IMR-90 (cell line): Measurements from ENCODE around the gene RSBN1. TPM values are rescaled to one million over a fixed set of nuclear protein-coding genes. Genes with fewer than 3 reads are reported as not detected.

Source experiments
- ATAC-seq: fragments of 200-7000 bp; cut with Tn5 transposase; 2 replicates; pipeline ENCODE4 v1.9.1; 2020; ENCODE audit warnings: low read depth, mild to moderate bottlenecking, moderate library complexity
- BruUV-seq: library from RNA; stranded (reverse); fragments of 400-500 nt; replicated peaks from 2 replicates; lab custom pipeline; 2021; lab: Mats Ljungman, UMichigan
- CTCF ChIA-PET: fragments of 300-600 bp; formaldehyde crosslinking; extraction: SDS; loops from one replicate; lab custom pipeline; 2021; ENCODE audit warnings: antibody characterized with exemption; lab: Yijun Ruan, JAX
- POLR2A ChIA-PET: fragments of 300-600 bp; sonication (Branson Sonifier 250); formaldehyde crosslinking; loops from one replicate; lab custom pipeline; 2022; ENCODE audit warnings: antibody characterized with exemption; ENCODE audit not compliant: unreplicated experiment; lab: Charles Lee
- DNase-seq: peaks from one replicate; pipeline ENCODE4 v3.0.0; 2013
- H2AFZ ChIP-seq: replicated peaks from 2 replicates; pipeline ENCODE3; 2013; ENCODE audit warnings: low read length, mild to moderate bottlenecking; ENCODE audit not compliant: poor library complexity
- H2AK5ac ChIP-seq: 2 replicates; pipeline ENCODE4 v1.6.1; 2013; ENCODE audit warnings: low read depth, low read length, inconsistent platforms
- H2AK9ac ChIP-seq: replicated peaks from 2 replicates; pipeline ENCODE3; 2013; ENCODE audit warnings: mild to moderate bottlenecking, low read depth, low read length, moderate library complexity; ENCODE audit not compliant: poor library complexity
- H2BK120ac ChIP-seq: 2 replicates; pipeline ENCODE4 v1.6.1; 2013; ENCODE audit warnings: low read depth, low read length, inconsistent platforms
- H2BK15ac ChIP-seq: 3 replicates; pipeline ENCODE4 v1.6.1; 2013; ENCODE audit warnings: low read depth, low read length, inconsistent platforms
- H2BK20ac ChIP-seq: 2 replicates; pipeline ENCODE4 v1.6.1; 2013; ENCODE audit warnings: low read depth, mild to moderate bottlenecking, inconsistent platforms, low read length, moderate library complexity
- H2BK5ac ChIP-seq: 2 replicates; pipeline ENCODE4 v1.6.1; 2013; ENCODE audit warnings: mild to moderate bottlenecking, low read depth, low read length, inconsistent platforms; ENCODE audit not compliant: poor library complexity, severe bottlenecking
- H3K14ac ChIP-seq: replicated peaks from 2 replicates; pipeline ENCODE4 v1.6.1; 2013; ENCODE audit warnings: low read depth, low read length, inconsistent platforms
- H3K18ac ChIP-seq: 2 replicates; pipeline ENCODE4 v1.6.1; 2013; ENCODE audit warnings: low read depth, low read length, control low read depth
- H3K23ac ChIP-seq: 2 replicates; pipeline ENCODE4 v1.6.1; 2013; ENCODE audit warnings: low read depth, low read length, inconsistent platforms
- H3K27ac ChIP-seq: 2 replicates; pipeline ENCODE4 v1.5.1; 2013; ENCODE audit warnings: mild to moderate bottlenecking, control low read depth, low read length; ENCODE audit not compliant: insufficient read depth
- H3K27me3 ChIP-seq: 2 replicates; pipeline ENCODE4 v1.6.1; 2013; ENCODE audit warnings: low read length; ENCODE audit not compliant: control insufficient read depth, insufficient read depth
- H3K36me3 ChIP-seq: 2 replicates; pipeline ENCODE4 v1.6.1; 2013; ENCODE audit warnings: low read length, mixed read lengths; ENCODE audit not compliant: control insufficient read depth, insufficient read depth
- H3K4ac ChIP-seq: 2 replicates; pipeline ENCODE4 v1.6.1; 2013; ENCODE audit warnings: low read depth, low read length, inconsistent platforms
- H3K4me1 ChIP-seq: 2 replicates; pipeline ENCODE4 v1.6.1; 2013; ENCODE audit warnings: low read length, mixed read lengths; ENCODE audit not compliant: control insufficient read depth, insufficient read depth
- H3K4me2 ChIP-seq: 2 replicates; pipeline ENCODE4 v1.6.1; 2013; ENCODE audit warnings: low read depth, mild to moderate bottlenecking, control low read depth, low read length, moderate library complexity
- H3K4me3 ChIP-seq: 2 replicates; pipeline ENCODE4 v1.5.1; 2013; ENCODE audit warnings: low read depth, mild to moderate bottlenecking, control low read depth, low read length, moderate library complexity; ENCODE audit not compliant: insufficient read depth
- H3K56ac ChIP-seq: 2 replicates; pipeline ENCODE4 v1.6.1; 2013; ENCODE audit warnings: low read length, inconsistent platforms; ENCODE audit not compliant: insufficient read depth; ENCODE audit errors: extremely low read depth
- H3K79me1 ChIP-seq, 2 experiments: 2 replicates each; pipeline ENCODE4 v1.6.1; 2013; ENCODE audit warnings: low read length in 2 of 2, inconsistent platforms in 1 of 2, low read depth in 1 of 2
- H3K9ac ChIP-seq: 2 replicates; pipeline ENCODE4 v1.6.1; 2013; ENCODE audit warnings: low read depth, low read length, control low read depth
- H3K9me1 ChIP-seq: 2 replicates; pipeline ENCODE4 v1.6.1; 2013; ENCODE audit warnings: low read length, inconsistent platforms; ENCODE audit not compliant: insufficient read depth
- H3K9me3 ChIP-seq: 2 replicates; pipeline ENCODE4 v1.6.1; 2013; ENCODE audit warnings: low read length; ENCODE audit not compliant: control insufficient read depth, insufficient read depth
- H4K20me1 ChIP-seq: 2 replicates; pipeline ENCODE4 v1.6.1; 2013; ENCODE audit warnings: low read length, inconsistent platforms; ENCODE audit not compliant: insufficient read depth
- H4K5ac ChIP-seq: 2 replicates; pipeline ENCODE4 v1.6.1; 2013; ENCODE audit warnings: mild to moderate bottlenecking, low read depth, low read length, control low read depth
- H4K8ac ChIP-seq, 2 experiments: 2 replicates each; pipeline ENCODE4 v1.6.1; 2013; ENCODE audit warnings: low read depth in 2 of 2, low read length in 2 of 2, control low read depth in 1 of 2, inconsistent platforms in 1 of 2
- H4K91ac ChIP-seq: 2 replicates; pipeline ENCODE4 v1.6.1; 2013; ENCODE audit warnings: low read depth, low read length, inconsistent platforms; ENCODE audit not compliant: insufficient read depth
- MAFK ChIP-seq: IDR thresholded peaks from 2 replicates; pipeline ENCODE4 v1.6.1; 2012; ENCODE audit warnings: low read depth, low read length, improper control_type of control experiment
- WGBS, 2 experiments: methylation state at CpG; one replicate each; pipeline versions ENCODE4 v1.1.5 to v1.1.7; 2013; ENCODE audit warnings: missing lambda C conversion rate in 2 of 2; ENCODE audit not compliant: insufficient read length in 1 of 2; ENCODE audit errors: extremely low coverage in 2 of 2; 5-methylcytosine and 5-hydroxymethylcytosine counted together
- dilution Hi-C: fragments of 300-500 bp; cut with HindIII; formaldehyde crosslinking; loops from one replicate; pipeline ENCODE4 v1.14.3; 2018; ENCODE audit warnings: low sequenced_read_pairs; ENCODE audit not compliant: unreplicated experiment
- in situ Hi-C: fragments of 300-500 bp; cut with MboI; formaldehyde crosslinking; loops from 3 replicates; pipeline ENCODE4 v1.14.3; 2019; ENCODE audit warnings: low sequenced_read_pairs, inconsistent platforms, mixed read lengths
- intact Hi-C: fragments of 100-400 bp; cut with micrococcal nuclease; formaldehyde crosslinking; loops from 2 replicates; pipeline ENCODE4 v1.10.0; 2022
- polyA plus RNA-seq, 3 experiments: library from polyadenylated mRNA; depleted of rRNA; stranded (reverse); fragments of >200 nt; gene quantifications; 2 replicates each; pipeline ENCODE4 v1.2.3, GENCODE V29; 2012; ENCODE audit warnings: low replicate concordance in 1 of 3
- total RNA-seq: library from RNA; depleted of rRNA; stranded (reverse); fragments of >200 nt; gene quantifications from 2 replicates; pipeline ENCODE4 v1.2.3, GENCODE V29; 2012; rRNA removed
- TF ChIP-seq, protein P1 (sequence below): conservative IDR thresholded peaks from 2 replicates; pipeline ENCODE4 v1.5.1; 2012; ENCODE audit warnings: mild to moderate bottlenecking, low read depth, low read length, improper control_type of control experiment

The RSBN1 gene
- total and polyA plus RNA-seq, 2 of the 4 experiments (the other 2 are of a cell fraction) = 5.3 to 11.7 TPM

DNA sequence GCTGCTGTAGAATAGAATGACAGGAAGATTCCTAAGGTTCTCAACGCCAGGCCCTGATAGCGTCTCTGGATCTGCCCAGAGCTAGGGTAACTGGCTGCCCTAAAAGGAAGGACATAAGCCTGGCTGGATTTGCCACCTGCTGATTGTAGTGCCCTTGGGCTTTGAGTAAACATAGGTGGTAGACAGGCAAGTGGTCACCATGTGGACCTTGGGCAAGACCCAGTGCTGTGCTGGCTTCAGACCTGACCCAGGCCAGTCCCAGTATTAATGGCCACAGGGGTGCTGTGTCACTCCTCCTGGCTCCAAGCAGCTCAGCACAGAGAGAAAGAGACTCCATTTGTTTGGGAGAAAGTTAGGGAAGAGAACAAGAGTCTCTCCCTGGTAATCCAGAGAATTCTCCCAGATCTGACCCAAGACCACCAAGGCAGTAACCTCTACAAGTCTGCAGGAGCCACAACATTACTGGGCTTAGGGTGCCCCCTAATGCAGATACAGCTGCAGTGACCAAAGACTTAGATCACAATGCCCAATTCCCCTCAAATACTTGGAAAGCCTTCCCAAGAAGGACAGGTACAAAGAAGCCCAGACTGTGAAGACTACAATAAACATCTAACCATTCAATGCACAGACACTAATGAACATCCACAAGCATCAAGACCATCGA, 97.5 kb downstream of the RSBN1 start:
- H2BK20ac ChIP-seq = no peak overlapping the region
- no peak overlapping the region for H2BK120ac ChIP-seq
- no peak for ATAC-seq
- no peak overlapping the region for H2AK9ac ChIP-seq
- H3K56ac ChIP-seq = no peak overlapping the region
- no peak overlapping the region for H3K23ac ChIP-seq
- H3K36me3 ChIP-seq = peaks cover 17% of the 10 kb centered on the region
- 100% methylated on average over 2 of the region's 3 CpGs; no CpG with 5 or more reads in 1 of the 2 experiments for WGBS, 2 experiments
- intact Hi-C loops = no loop called here
- H3K9me3 ChIP-seq = peaks cover 3% of the 10 kb centered on the region; the same call in 1 of the 2 replicates
- dilution Hi-C loops = no loop called here
- CTCF ChIA-PET = interaction anchor here (1.5 kb wide), 1 partner anchor 8 kb away, joined by 4 read pairs; no protein-coding TSS in a partner anchor
- H3K4me3 ChIP-seq = no peak overlapping the region
- no peak overlapping the region for H3K9ac ChIP-seq
- H2AFZ ChIP-seq = no peak overlapping the region
- H3K27ac ChIP-seq = no peak overlapping the region
- H3K79me1 ChIP-seq = peaks cover 0 to 15% of the 10 kb centered on the region in 2 experiments; a peak in 3 of 4 replicates
- no peak overlapping the region for H2BK5ac ChIP-seq
- no peak overlapping the region for H4K91ac ChIP-seq
- no peak for DNase-seq
- H3K27me3 ChIP-seq = no peaks in the 10 kb centered on the region
- no peak overlapping the region for H3K4me2 ChIP-seq
- POLR2A ChIA-PET = no interaction called here
- H2BK15ac ChIP-seq = no peak overlapping the region
- no peaks in the 10 kb centered on the region for H4K20me1 ChIP-seq
- H3K9me1 ChIP-seq = no peaks in the 10 kb centered on the region
- in situ Hi-C loops = no loop called here
- H3K14ac ChIP-seq = no peak overlapping the region
- no peak overlapping the region for H4K5ac ChIP-seq
- no peak overlapping the region for H3K4ac ChIP-seq
- TF ChIP-seq, protein P1, sequence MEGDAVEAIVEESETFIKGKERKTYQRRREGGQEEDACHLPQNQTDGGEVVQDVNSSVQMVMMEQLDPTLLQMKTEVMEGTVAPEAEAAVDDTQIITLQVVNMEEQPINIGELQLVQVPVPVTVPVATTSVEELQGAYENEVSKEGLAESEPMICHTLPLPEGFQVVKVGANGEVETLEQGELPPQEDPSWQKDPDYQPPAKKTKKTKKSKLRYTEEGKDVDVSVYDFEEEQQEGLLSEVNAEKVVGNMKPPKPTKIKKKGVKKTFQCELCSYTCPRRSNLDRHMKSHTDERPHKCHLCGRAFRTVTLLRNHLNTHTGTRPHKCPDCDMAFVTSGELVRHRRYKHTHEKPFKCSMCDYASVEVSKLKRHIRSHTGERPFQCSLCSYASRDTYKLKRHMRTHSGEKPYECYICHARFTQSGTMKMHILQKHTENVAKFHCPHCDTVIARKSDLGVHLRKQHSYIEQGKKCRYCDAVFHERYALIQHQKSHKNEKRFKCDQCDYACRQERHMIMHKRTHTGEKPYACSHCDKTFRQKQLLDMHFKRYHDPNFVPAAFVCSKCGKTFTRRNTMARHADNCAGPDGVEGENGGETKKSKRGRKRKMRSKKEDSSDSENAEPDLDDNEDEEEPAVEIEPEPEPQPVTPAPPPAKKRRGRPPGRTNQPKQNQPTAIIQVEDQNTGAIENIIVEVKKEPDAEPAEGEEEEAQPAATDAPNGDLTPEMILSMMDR = 0 out of 2 replicates have a peak, but pooled peaks have one; percentile 6
- TF ChIP-seq MAFK = no peak
- no peaks in the 10 kb centered on the region for H3K4me1 ChIP-seq
- no TSS peak for BruUV-seq
- no peak overlapping the region for H3K18ac ChIP-seq
- H2AK5ac ChIP-seq = no peak overlapping the region
- H4K8ac ChIP-seq = no peak overlapping the region

Other genes with a start within 250 kb of the RSBN1 start
- gene PHTF1, start 53.0 kb downstream of the RSBN1 start, total RNA-seq = 13.3 and 20.6 TPM in 2 replicates
- gene PHTF1, start 53.0 kb downstream of the RSBN1 start, polyA plus RNA-seq (2012; rRNA removed) = 7.6 and 9.6 TPM in 2 replicates
- gene PTPN22, start 59.2 kb upstream of the RSBN1 start, total RNA-seq = 0.18 and 0.28 TPM in 2 replicates
- gene PTPN22, start 59.2 kb upstream of the RSBN1 start, polyA plus RNA-seq (2012; rRNA removed) = 0.07 and 0.14 TPM in 2 replicates
- gene BCL2L15, start 75.1 kb upstream of the RSBN1 start, total RNA-seq = under 0.01 TPM in 2 replicates
- gene BCL2L15, start 75.1 kb upstream of the RSBN1 start, polyA plus RNA-seq (2012; rRNA removed) = 0.15 and 0.22 TPM in 2 replicates
- gene AP4B1, start 92.3 kb upstream of the RSBN1 start, total RNA-seq = 16.7 and 18.1 TPM in 2 replicates
- 11.7 and 15.6 TPM in 2 replicates for gene AP4B1, start 92.3 kb upstream of the RSBN1 start, polyA plus RNA-seq (2012; rRNA removed)
- gene DCLRE1B, start 92.8 kb upstream of the RSBN1 start, total RNA-seq = 6.1 TPM in 2 replicates
- 4.4 and 4.9 TPM in 2 replicates for gene DCLRE1B, start 92.8 kb upstream of the RSBN1 start, polyA plus RNA-seq (2012; rRNA removed)
- gene HIPK1, start 116.8 kb upstream of the RSBN1 start, total RNA-seq = 25.3 and 33.9 TPM in 2 replicates
- 15.1 and 15.3 TPM in 2 replicates for gene HIPK1, start 116.8 kb upstream of the RSBN1 start, polyA plus RNA-seq (2012; rRNA removed)
- gene OLFML3, start 167.0 kb upstream of the RSBN1 start, total RNA-seq = 37.8 and 40.9 TPM in 2 replicates
- gene OLFML3, start 167.0 kb upstream of the RSBN1 start, polyA plus RNA-seq (2012; rRNA removed) = 66.6 and 71.3 TPM in 2 replicates